Measurements from ENCODE around the gene SLC5A5.

The SLC5A5 gene

GRCh38 chr19:17888260-17888659, 16.5 kb downstream of the SLC5A5 start (continued):
- no peak for TF ChIP-seq BCL6B (tag by site-specific recombination; IDR thresholded peaks at IDR 0.05)
- no peak for TF ChIP-seq KLF8 (tag by site-specific recombination; IDR thresholded peaks at IDR 0.05)
- no peak for TF ChIP-seq ZNF623 (tag by site-specific recombination; IDR thresholded peaks at IDR 0.05)
- TF ChIP-seq ZNF555 (tag by site-specific recombination; conservative IDR thresholded peaks at IDR 0.05): no peak
- no peak for TF ChIP-seq ZNF585B (tag by site-specific recombination; IDR thresholded peaks at IDR 0.05)

- POLR2A ChIA-PET: no interaction called here
Measured at GRCh38 chr19:17889609-17890214, 18.0 kb downstream of the SLC5A5 start.

GRCh38 chr19:17893766-17894165, 22.0 kb downstream of the SLC5A5 start:
- no peak overlapping the region for H3K4me3 ChIP-seq (ENCODE audit: low read depth, low read length)
- POLR2A ChIA-PET: no interaction called here
- no peaks in the 10 kb centered on the region for H3K36me3 ChIP-seq (ENCODE audit: control insufficient read depth in 2 of 2, insufficient read depth in 1 of 2, low read length in 2 of 2)
- H3K27ac ChIP-seq (ENCODE audit: extremely low read depth, low read depth, low read length): no peak overlapping the region
- H3K9me3 ChIP-seq (ENCODE audit: control insufficient read depth, insufficient read depth, low read depth, low read length): no peaks in the 10 kb centered on the region
- H3K4me1 ChIP-seq (ENCODE audit: control insufficient read depth, insufficient read depth, low read length): no peaks in the 10 kb centered on the region
- CTCF ChIA-PET: interaction anchor here (0.8 kb wide), 1 partner anchor 16 kb away, joined by 4 read pairs; no protein-coding TSS in a partner anchor
- TF ChIP-seq ZNF18 (tag by site-specific recombination; IDR thresholded peaks at IDR 0.05): no peak
- TF ChIP-seq ZNF701 (tag by site-specific recombination; IDR thresholded peaks at IDR 0.05): no peak
- TF ChIP-seq PRDM10 (tag by site-specific recombination; IDR thresholded peaks at IDR 0.05): 0 out of 2 replicates have a peak, but pooled peaks have one; percentile 11

More at GRCh38 chr19:17889609-17890214, 18.0 kb downstream of the SLC5A5 start:
- Histone ChIP-seq H3K27ac (ENCODE audit: extremely low read depth, low read depth, low read length) (no peak overlapping the region), H3K9me3 (ENCODE audit: control insufficient read depth, insufficient read depth, low read depth, low read length) (no peaks in the 10 kb centered on the region), H3K4me1 (ENCODE audit: control insufficient read depth, insufficient read depth, low read length) (no peaks in the 10 kb centered on the region), H3K4me3 (ENCODE audit: low read depth, low read length) (no peak overlapping the region), H3K36me3 (ENCODE audit: control insufficient read depth in 2 of 2, insufficient read depth in 1 of 2, low read length in 2 of 2) (no peaks in the 10 kb centered on the region)
- TF ChIP-seq GFI1B (tag by site-specific recombination; IDR thresholded peaks at IDR 0.05): no peak
- no peak for TF ChIP-seq ZNF623 (tag by site-specific recombination; IDR thresholded peaks at IDR 0.05)
- no peak for TF ChIP-seq ZNF791 (tag by site-specific recombination; IDR thresholded peaks at IDR 0.05)
- TF ChIP-seq ZBTB17 (tag by site-specific recombination; IDR thresholded peaks at IDR 0.05): 0 out of 2 replicates have a peak, but pooled peaks have one; percentile 15
- TF ChIP-seq REST (tag by site-specific recombination; IDR thresholded peaks at IDR 0.05): peak; percentile 98
- no peak for TF ChIP-seq ZNF658 (tag by site-specific recombination; IDR thresholded peaks at IDR 0.05)
- no peak for TF ChIP-seq ZNF585B (tag by site-specific recombination; IDR thresholded peaks at IDR 0.05)
- TF ChIP-seq ZNF600 (tag by site-specific recombination; IDR thresholded peaks at IDR 0.05): peak; percentile 91
- TF ChIP-seq IKZF3 (tag by site-specific recombination; IDR thresholded peaks at IDR 0.05): peak; percentile 44; the same call in 1 of the 2 replicates
- TF ChIP-seq ATF2 (tag by site-specific recombination; IDR thresholded peaks at IDR 0.05; ENCODE audit: low read depth): no peak
- CTCF ChIA-PET: no interaction called here
